ENCODE measurements around the gene CSF2.

CSF2 gene

DNA sequence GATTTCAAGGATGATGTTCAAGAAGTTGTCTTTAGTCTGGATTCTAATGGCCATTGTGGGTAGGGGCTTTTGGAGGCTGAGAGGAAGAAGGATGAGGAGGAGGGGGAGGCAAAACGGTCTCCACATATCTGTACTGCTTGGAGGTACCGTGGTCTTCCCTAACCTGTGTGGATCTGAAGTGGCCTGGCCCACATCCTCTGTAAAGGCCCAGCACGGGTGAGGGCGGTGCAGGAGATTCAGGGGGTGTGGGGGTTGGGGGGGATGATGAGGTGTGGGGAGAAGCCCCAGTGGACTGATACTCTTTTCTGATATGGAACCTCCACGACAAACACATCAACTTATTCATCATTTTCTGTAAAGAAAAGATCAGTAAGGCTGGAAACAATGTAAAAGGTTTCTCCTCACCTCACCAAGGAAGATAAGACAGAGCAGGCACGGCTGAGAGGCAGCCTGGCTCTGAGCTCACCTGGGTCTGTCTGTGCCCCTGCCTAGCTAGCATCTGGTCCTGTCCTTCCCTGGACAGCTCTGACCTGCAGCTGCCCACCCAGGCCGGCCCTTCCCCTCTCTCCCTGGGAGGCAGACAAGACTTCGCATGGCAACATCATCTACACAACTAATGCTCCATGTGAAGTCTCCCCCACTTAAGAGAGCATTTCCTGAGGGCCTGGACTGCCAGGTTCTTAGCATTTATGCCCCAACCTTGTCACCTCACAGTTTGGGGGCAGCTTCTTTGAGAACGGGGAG is 18.7 kb upstream of the CSF2 start:
- DNase-seq (ENCODE audit: low read depth in 2 of 2): no peak

GRCh38 chr5:132055441-132055807 is 18.2 kb upstream of the CSF2 start:
- DNase-seq (ENCODE audit: low read depth in 2 of 2): no peak

DNA sequence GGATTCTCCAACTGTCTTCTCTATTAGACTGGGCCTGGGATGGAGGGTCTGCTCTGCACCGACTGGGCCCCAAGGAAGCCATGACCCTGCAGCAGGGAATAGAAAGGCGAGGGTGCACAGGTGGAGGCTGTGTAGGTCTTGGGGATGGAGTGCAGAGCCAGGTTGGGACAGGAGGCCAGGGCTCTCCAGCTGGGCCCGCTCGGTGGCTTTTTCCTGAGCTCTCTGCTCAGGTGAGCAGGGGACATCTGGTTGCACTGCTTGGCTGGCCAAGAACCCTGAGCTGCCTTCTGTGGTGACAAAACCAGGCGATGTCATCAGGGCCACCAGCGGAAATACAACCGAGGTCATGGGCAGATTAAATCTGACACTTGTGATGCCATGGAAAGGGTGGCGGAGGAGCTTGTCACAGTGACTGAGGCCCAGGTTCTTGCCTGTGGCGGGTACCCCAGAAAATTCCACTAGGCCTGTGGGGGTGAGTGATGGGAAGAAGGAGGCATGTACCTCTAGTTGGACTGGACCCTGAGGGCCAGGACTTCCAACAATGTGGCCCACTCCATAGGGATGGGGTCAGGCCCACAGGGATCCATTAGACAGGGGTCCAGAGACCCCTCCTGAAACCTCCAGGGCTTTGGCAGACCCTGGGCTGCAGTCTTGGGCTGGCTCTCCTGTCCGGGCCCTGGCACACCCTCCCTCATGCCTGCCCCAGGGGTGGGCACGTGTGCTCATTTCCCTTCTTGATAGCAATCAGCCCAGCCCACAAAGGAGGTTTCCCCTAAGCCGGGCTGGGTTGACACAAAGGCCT is 17.6 kb upstream of the CSF2 start:
- peak in 1 of 2 donors; percentile 58 for DNase-seq (ENCODE audit: low read depth in 2 of 2)

DNA sequence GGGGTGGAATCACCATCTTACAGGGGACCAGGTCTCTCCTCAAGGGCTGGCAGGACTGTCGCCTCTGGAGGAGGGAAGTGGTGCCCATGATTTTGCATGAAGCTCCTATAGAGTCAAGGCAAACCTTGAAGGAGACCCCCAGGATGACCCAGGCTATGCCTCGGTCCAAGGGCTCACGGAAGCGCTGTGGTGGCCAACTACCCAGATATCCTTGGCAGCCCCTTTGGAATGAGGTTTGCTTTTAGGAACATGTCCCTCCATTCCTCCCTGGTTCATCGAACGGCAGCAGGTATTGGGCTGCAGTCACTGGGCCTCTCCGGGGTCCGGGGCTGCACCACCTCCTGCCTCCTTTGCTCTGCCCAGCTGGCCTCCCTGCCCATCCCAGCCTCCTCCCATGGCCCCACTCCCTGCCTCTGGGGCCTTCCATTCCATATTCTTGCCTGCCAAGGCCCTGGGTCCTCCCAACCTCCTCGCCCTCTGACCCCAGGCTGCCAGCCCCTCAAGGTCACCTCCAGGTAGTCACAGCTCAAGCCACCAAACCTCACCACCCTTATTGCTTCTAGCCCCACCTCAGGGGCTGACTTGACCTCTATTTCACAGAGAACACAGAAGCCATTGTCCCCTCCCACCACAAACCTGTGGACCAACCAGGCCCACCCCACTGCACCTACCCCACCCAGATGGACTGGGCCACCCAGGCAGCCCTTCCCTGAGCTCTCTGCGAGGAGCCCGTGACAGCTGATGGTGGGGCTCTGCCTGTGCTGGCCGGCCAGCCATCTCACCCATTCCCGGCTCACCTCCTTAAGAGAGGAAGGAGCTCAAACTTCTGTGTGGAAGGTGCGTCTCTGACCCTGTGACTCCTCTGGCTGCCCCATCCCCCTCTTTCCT is 16.7 kb upstream of the CSF2 start:
- DNase-seq (ENCODE audit: low read depth in 2 of 2): no peak

- no peak for DNase-seq (ENCODE audit: low read depth in 2 of 2)
Measured at GRCh38 chr5:132057498-132058255, 15.9 kb upstream of the CSF2 start.

GRCh38 chr5:132058646-132059042 is 14.9 kb upstream of the CSF2 start:
- DNase-seq (ENCODE audit: low read depth in 2 of 2): no peak

GRCh38 chr5:132059043-132059695 is 14.4 kb upstream of the CSF2 start:
- DNase-seq (ENCODE audit: low read depth in 2 of 2): no peak

DNA sequence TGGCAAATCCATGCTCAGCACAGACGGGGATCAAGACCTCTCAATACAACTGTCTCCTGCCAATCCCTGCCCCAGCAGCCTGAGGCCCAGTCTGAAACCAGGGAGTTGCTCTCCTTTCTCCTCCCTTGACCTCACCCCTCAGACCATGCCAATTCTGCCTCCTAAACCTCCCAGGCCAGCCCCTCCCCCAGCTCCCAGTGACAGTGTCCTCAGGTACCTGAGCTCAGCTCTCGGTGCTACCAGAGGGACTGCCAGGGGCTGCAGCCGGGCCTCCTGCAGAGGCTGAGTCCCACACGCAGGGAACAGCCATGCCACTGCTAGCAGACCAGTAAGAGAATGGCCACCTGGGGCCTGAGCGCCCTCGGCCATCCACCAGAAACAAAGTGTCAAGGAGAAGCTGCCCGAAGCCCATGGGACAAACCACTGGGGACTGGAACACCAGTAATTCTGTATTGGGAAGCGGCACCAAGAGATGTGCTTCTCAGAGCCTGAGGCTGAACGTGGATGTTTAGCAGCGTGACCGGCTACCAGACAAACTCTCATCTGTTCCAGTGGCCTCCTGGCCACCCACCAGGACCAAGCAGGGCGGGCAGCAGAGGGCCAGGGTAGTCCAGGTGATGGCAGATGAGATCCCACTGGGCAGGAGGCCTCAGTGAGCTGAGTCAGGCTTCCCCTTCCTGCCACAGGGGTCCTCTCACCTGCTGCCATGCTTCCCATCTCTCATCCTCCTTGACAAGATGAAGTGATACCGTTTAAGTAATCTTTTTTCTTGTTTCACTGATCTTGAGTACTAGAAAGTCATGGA is 13.7 kb upstream of the CSF2 start:
- no peak for DNase-seq (ENCODE audit: low read depth in 2 of 2)

- no peak for DNase-seq (ENCODE audit: low read depth in 2 of 2)
Measured at GRCh38 chr5:132060501-132061161, 13.0 kb upstream of the CSF2 start, which contains the start of gene IL3. IL3 (plus strand) TSS chr5:132060655; CDS start chr5:132060707, 52 bp downstream.

GRCh38 chr5:132063090-132063911 is 10.3 kb upstream of the CSF2 start:
- DNase-seq (ENCODE audit: low read depth in 2 of 2): peak; percentile 62 to 68

GRCh38 chr5:132064140-132064539 is 9.4 kb upstream of the CSF2 start:
- no peak for DNase-seq (ENCODE audit: low read depth in 2 of 2)

GRCh38 chr5:132064738-132065331 is 8.8 kb upstream of the CSF2 start:
- peak; percentile 58 to 60 for DNase-seq (ENCODE audit: low read depth in 2 of 2)

DNA sequence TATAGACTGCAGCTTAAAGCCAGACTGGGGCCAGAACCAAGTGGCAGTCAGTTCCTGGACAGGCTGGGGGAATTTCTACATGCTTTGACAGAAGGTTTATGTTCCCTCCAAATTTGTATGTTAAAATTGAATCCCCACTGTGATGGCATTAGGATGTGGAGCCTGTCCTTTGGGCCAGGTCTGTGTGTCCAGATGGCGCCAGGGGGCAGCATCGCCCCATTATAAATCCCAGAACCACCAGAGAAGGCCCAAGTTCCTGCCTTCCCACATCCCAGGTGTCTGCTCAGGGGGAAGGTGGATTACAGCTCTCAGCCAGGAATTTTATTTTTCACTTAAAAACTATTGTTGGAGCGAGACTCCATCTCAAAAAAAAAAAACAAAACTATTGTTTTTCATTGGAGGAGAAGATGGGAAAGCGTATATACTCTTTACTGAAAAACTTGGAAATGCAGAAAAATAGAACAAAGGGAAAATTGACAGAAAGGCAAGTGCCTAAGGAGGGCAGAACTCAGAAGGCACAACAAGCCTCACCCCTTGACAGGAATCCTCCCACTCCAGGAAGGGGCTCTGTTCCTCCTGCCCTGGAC is 8.1 kb upstream of the CSF2 start:
- DNase-seq (ENCODE audit: low read depth in 2 of 2): no peak

- DNase-seq (ENCODE audit: low read depth in 2 of 2): no peak
Measured at GRCh38 chr5:132065951-132066701, 7.5 kb upstream of the CSF2 start.

GRCh38 chr5:132066871-132067270 is 6.7 kb upstream of the CSF2 start:
- DNase-seq (ENCODE audit: low read depth in 2 of 2): no peak

DNA sequence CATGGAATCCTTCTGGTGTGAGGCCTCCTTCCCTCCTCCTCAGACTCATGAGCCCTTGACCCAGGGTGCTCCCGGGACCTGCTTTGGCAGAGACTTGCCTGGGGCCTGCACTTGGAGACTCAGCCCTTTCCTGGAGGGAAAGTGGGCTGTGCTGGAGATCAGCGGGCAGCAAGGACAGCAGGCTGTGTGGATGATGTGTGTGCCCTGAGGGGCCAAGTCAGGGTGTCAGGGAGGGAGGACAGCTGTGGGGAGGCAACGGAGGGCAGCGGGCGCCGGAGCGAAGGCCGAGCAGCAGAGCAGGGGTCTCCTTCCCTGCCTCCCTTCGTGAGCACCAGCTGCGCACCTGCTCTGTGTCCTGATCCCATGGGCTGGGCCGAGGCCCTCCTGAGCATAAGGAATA is 6.1 kb upstream of the CSF2 start:
- no peak for DNase-seq (ENCODE audit: low read depth in 2 of 2)

Measured in activated CD8-positive, alpha-beta memory T cell treated with anti-CD3 and anti-CD28 coated beads for 4 hours (primary cell).